GM18870 (cell line): Measurements from ENCODE around the gene LDLRAD2.
"Not testable (repeated sequence)": the region's sequence is repeated elsewhere in the genome, so short reads cannot be mapped to it uniquely, and the experiment has no call there.

Source experiments
- ATAC-seq: cut with Tn5 transposase; IDR thresholded peaks from one replicate; pipeline ENCODE4 v1.9.1; 2021; ENCODE audit warnings: moderate library complexity; ENCODE audit not compliant: unreplicated experiment

LDLRAD2 gene, protein sequence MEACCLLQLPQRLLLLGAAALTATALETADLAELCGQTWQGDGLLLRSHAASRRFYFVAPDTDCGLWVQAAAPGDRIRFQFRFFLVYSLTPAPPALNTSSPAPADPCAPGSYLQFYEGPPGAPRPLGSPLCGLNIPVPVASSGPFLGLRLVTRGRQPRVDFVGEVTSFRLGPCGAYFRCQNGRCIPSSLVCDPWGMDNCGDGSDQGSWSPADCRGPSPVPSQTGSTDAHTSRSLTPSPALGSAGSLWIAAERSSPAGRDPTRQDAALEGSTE

GRCh38 chr1:21811875-21812305 is at the start of gene LDLRAD2:
TSS of gene LDLRAD2 (plus strand) at chr1:21812265. CDS start at chr1:21812452, 187 bp downstream.
- ATAC-seq: no peak

GRCh38 chr1:21763236-21763635 is 48.8 kb upstream of the LDLRAD2 start:
- no peak for ATAC-seq

- no peak for ATAC-seq
Measured at GRCh38 chr1:21763694-21764419, 48.2 kb upstream of the LDLRAD2 start.

- ATAC-seq: no peak
Measured at GRCh38 chr1:21764615-21765423, 47.2 kb upstream of the LDLRAD2 start.

- no peak for ATAC-seq
Measured at GRCh38 chr1:21766210-21766609, 45.9 kb upstream of the LDLRAD2 start.

- ATAC-seq: not testable (repeated sequence)
Measured at GRCh38 chr1:21767106-21767505, 45.0 kb upstream of the LDLRAD2 start.

GRCh38 chr1:21770201-21770600 is 41.9 kb upstream of the LDLRAD2 start:
- no peak for ATAC-seq

DNA sequence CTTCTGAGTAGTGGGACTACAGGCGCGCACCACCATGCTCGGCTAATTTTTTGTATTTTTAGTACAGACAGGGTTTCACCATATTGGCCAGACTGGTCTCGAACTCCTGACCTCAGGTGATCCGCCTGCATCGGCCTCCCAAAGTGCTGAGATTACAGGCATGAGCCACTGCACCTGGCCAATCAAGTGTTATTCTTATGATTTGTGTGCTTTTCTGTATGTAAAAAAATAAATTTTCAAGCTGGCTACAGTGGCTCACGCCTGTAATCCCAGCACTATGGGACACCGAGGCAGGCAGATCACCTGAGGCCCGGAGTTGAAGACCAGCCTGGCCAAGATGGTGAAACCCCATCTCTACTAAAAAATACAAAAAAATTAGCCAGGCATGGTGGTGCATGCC is 41.5 kb upstream of the LDLRAD2 start:
- not testable (repeated sequence) for ATAC-seq

- not testable (repeated sequence) for ATAC-seq
Measured at GRCh38 chr1:21771672-21772071, 40.4 kb upstream of the LDLRAD2 start.

DNA sequence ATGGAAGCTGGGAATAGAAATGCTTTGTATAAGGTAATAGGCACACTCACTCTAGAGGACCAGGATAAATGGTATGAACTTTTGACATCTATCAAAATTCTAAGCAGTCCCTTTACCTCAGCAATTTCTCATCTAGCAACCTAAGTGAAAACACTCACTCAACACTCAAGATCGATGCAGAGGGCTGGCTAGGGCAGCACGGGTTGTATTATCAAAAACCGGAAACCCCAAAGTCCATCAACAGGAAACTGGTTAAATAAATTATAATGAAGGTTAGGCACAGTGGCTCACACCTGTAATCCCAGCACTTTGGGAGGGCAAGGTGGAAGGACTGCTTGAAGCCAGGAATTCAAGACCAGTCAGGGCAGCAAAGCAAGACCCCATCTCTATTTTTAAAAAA is 38.5 kb upstream of the LDLRAD2 start:
- ATAC-seq: no peak

- ATAC-seq: no peak
Measured at GRCh38 chr1:21774835-21775549, 37.1 kb upstream of the LDLRAD2 start.

DNA sequence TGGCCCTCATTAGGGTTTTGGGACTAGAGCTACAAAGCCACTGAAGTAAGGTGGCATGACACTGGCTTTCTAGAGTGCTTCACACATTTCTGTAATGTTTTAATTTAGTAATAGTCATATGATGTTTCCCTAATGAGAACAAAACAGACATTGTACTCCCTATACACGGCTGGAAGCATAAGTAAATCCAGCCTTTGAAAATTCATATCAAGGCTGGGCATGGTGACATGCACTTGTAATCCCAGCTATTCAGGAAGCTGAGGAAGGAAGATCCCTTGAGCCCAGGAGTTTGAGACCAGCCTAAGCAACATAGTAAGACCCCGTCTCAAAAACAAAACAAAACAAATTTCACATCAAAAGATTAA is 36.5 kb upstream of the LDLRAD2 start:
- no peak for ATAC-seq

DNA sequence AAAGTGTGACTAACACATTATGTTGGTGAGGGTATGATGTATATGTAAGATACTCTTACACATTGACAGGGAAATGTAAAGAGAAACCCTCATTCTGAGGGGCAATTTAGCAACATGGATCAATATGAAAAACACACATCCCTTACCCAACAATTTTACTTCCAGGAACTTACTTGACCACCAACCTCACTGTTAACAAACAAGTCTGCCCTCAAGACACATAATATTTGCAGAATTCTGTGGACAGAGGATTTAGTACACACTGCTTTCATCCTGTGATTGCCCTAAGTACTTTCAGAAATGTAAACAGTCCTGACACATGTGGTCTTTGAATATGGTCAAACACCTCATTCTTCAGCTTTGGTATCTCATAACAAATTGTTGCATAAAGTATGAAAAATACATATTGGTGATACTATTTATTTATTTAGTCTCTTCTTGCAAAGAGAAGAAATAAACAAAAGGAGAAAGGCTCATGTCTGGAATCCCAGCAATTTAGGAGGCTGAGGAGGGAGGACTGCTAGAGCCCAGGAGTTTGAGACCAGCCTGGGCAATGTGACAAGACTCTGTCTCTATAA is 36.0 kb upstream of the LDLRAD2 start:
- ATAC-seq: no peak

DNA sequence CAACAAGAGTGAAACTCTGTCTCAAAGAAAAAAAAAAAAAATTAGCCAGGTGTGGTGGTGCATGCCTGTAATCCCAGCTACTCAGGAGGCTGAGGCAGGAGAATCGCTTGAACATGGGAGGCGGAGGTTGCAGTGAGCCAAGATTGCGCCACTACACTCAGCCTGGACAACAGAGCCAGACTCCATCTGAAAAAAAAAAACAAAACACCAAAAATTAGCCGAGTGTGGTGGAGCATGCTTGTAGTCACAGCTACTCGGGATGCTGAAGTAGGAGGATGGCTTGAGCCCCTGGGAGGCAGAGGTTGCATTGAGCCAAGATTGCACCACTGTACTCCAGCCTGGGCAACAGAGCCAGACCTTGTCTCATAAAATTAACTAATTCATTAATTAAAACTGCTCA is 35.1 kb upstream of the LDLRAD2 start:
- not testable (repeated sequence) for ATAC-seq

- ATAC-seq: no peak
Measured at GRCh38 chr1:21778405-21778727, 33.7 kb upstream of the LDLRAD2 start.

- peak; percentile 33 for ATAC-seq
Measured at GRCh38 chr1:21779613-21780521, 32.2 kb upstream of the LDLRAD2 start.

DNA sequence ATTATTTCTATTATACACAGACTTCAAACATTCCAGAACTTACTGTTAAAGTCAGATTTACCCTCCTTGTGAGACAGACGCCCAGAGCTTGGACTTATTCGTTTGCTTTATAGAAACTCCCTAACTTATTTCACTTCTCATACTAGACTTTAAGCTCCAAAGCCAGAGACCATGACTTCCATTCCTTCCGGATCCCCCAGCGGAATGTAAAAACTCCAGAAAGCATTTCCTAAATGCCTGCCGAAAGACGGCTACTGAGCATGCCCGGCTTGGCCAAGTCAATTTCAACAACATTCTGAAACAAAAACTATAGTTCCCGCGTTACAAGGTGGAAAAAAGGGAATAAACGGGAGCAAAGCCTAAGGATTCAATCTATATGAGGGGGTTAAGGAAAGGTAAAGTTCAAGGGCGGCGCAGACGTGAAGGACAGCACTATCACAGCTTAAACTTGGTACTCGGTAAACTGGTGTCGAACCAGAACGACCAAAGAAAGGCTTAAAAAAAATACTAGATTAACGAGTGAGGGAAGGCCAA is 30.2 kb upstream of the LDLRAD2 start:
- peak; percentile 26 for ATAC-seq

GRCh38 chr1:21782349-21782867 is 29.7 kb upstream of the LDLRAD2 start:
- ATAC-seq: peak; percentile 25
